Duodenal mucosa (tissue), 2 donors: ENCODE measurements around the gene AK9.

Experiments used
- H3K27ac ChIP-seq: one replicate; pipeline ENCODE4 v1.7.0; 2013; ENCODE audit warnings: low read depth, low read length
- H3K27me3 ChIP-seq, 2 donors: one replicate each; pipeline ENCODE4 v1.7.0; 2013; ENCODE audit warnings: low read length in 2 of 2, control low read depth in 1 of 2; ENCODE audit not compliant: insufficient read depth in 2 of 2, control insufficient read depth in 1 of 2
- H3K36me3 ChIP-seq, 2 donors: one replicate each; pipeline ENCODE4 v1.7.0; 2013; ENCODE audit warnings: low read length in 2 of 2, control low read depth in 1 of 2; ENCODE audit not compliant: insufficient read depth in 2 of 2, control insufficient read depth in 1 of 2
- H3K4me1 ChIP-seq, 2 donors: one replicate each; pipeline ENCODE4 v1.7.0; 2013; ENCODE audit warnings: low read length in 2 of 2, control low read depth in 1 of 2; ENCODE audit not compliant: insufficient read depth in 2 of 2, control insufficient read depth in 1 of 2
- H3K4me3 ChIP-seq, 2 donors: one replicate each; pipeline ENCODE4 v1.7.0; 2013; ENCODE audit warnings: low read length in 2 of 2, low read depth in 1 of 2
- H3K9ac ChIP-seq, 2 donors: one replicate each; pipeline ENCODE4 v1.7.0; 2013; ENCODE audit warnings: low read length in 2 of 2, low read depth in 1 of 2
- H3K9me3 ChIP-seq, 2 donors: one replicate each; pipeline ENCODE4 v1.7.0; 2013; ENCODE audit warnings: low read length in 2 of 2, control low read depth in 1 of 2; ENCODE audit not compliant: control insufficient read depth in 1 of 2

The AK9 gene

DNA sequence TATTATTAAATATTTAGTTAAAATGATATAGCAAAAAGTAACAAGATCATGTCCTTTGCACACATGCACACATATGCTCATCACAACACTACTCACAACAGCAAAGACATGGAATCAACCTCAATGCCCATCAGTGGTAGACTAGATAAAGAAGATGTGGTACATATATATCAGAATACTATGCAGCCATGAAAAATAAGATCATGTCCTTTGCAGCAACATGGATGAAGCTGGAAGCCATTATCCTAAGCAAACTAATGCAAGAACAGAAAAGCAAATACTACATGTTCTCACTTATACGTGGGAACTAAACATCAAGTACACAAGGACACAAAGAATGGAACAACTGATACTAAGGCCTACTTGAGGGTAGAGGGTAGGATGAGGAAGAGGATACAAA, 14.3 kb downstream of the AK9 start:
- Histone ChIP-seq H3K27me3 (no peaks in the 10 kb centered on the region), H3K4me1 (no peaks in the 10 kb centered on the region), H3K9ac (no peak overlapping the region), H3K9me3 (no peaks in the 10 kb centered on the region), H3K4me3 (no peak overlapping the region), H3K27ac (no peak overlapping the region), H3K36me3 (no peaks in the 10 kb centered on the region)

DNA sequence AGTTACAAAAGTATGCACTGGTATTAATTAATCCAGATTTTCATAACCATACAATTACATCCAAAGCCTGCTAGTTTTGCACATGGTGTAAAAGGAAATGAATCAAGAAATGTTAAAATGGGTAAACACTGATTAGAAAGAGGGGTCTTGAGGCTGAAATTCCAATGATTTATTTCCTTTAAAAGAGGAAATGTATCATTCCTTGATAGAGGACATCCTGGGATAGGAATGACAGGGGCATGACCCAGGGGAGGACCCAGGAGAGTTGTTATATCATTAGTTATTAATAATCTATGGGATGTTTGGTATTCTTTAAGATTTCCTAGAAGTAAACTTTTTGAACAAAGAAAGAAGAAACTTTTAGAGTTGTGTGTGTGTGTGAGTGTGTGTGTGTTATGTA, 18.2 kb downstream of the AK9 start:
- Histone ChIP-seq H3K9me3 (no peaks in the 10 kb centered on the region), H3K36me3 (no peaks in the 10 kb centered on the region), H3K9ac (no peak overlapping the region), H3K27me3 (no peaks in the 10 kb centered on the region), H3K4me1 (no peaks in the 10 kb centered on the region), H3K27ac (no peak overlapping the region), H3K4me3 (no peak overlapping the region)

DNA sequence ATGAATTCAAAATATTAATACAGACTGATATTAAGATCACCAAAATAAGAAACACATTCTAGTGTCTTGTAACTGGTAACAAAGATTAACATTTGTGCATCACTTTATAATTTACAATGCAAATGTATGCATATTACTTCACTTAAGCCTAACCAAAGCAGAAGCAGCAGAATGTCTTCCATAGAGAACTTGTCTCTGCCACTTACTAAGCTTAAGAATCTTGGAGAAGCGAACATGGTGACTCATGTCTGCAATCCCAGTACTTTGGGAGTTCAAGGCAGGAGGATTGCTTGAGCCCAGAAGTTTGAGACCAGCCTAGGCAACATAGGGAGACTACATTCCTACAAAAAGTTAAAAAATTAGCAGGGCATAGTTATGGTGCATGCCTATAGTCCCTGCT, 18.8 kb downstream of the AK9 start:
- Histone ChIP-seq H3K4me3 (no peak overlapping the region), H3K27ac (no peak overlapping the region), H3K27me3 (no peaks in the 10 kb centered on the region), H3K9me3 (no peaks in the 10 kb centered on the region), H3K36me3 (no peaks in the 10 kb centered on the region), H3K9ac (no peak overlapping the region), H3K4me1 (no peaks in the 10 kb centered on the region)

DNA sequence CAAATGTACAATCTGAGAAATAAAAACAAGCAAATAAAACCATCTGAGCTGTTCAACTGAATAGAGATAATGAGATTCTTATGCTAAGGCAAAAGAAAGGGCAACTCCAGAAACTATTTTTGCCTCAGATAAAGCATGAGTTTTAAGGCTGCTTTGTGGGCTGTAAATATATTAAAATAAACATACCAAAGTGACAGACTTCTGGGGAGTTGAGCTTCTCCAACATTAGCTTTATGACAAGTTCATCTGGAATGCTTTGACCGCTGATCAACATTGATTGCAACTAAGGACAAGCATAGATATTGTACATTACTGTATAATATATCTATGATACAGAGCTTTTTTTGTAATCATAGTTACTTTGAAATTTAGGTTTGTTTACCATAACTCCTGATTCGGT, 19.3 kb downstream of the AK9 start:
- H3K4me1 ChIP-seq: no peaks in the 10 kb centered on the region
- no peak overlapping the region for H3K4me3 ChIP-seq
- no peak overlapping the region for H3K27ac ChIP-seq
- H3K27me3 ChIP-seq: no peaks in the 10 kb centered on the region
- no peaks in the 10 kb centered on the region for H3K9me3 ChIP-seq
- no peak overlapping the region for H3K9ac ChIP-seq
- H3K36me3 ChIP-seq: no peaks in the 10 kb centered on the region

DNA sequence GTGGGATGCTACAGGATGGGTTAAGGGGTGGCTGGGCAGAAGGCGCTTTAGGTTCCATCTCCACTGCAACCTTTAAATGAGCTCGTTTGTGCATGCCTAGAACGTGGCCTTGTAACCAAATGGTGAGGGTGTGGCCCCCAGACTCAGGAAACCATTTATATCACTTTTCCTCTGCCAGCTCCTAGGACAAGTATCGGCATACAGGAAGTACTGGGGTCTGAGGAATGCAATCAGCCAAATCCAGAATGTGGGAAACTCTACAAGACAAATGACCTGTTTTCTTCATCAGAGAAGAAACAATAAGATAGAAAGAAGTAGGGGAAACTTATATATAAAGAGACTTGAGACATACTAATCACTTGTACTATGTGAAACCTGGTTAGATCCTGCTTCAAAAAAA, 21.2 kb downstream of the AK9 start:
- Histone ChIP-seq H3K4me3 (no peak overlapping the region), H3K27me3 (no peaks in the 10 kb centered on the region), H3K9me3 (no peaks in the 10 kb centered on the region), H3K4me1 (no peaks in the 10 kb centered on the region), H3K27ac (no peak overlapping the region), H3K36me3 (no peaks in the 10 kb centered on the region), H3K9ac (no peak overlapping the region)

DNA sequence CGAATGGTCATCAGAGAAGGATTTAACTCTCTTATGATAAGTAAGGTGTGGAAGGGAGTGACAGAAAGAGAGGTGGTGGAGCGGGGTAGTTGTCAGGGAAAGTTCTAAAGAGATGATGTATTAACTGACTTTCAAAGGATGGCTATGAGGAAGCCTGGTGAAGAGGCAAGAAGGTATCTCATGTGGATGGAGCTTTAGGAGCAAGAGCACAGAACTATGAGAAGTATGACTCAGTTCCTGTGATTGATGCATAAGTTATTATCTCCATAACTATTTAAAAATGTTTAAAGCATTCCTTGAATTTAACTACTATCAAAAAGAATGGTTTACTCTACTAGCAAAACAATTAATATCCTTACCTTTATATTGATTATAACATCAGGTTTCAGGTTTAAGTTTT, 28.8 kb downstream of the AK9 start:
- Histone ChIP-seq H3K9me3 (no peaks in the 10 kb centered on the region), H3K27me3 (no peaks in the 10 kb centered on the region), H3K9ac (no peak overlapping the region), H3K36me3 (no peaks in the 10 kb centered on the region), H3K4me3 (no peak overlapping the region), H3K27ac (no peak overlapping the region), H3K4me1 (no peaks in the 10 kb centered on the region)

DNA sequence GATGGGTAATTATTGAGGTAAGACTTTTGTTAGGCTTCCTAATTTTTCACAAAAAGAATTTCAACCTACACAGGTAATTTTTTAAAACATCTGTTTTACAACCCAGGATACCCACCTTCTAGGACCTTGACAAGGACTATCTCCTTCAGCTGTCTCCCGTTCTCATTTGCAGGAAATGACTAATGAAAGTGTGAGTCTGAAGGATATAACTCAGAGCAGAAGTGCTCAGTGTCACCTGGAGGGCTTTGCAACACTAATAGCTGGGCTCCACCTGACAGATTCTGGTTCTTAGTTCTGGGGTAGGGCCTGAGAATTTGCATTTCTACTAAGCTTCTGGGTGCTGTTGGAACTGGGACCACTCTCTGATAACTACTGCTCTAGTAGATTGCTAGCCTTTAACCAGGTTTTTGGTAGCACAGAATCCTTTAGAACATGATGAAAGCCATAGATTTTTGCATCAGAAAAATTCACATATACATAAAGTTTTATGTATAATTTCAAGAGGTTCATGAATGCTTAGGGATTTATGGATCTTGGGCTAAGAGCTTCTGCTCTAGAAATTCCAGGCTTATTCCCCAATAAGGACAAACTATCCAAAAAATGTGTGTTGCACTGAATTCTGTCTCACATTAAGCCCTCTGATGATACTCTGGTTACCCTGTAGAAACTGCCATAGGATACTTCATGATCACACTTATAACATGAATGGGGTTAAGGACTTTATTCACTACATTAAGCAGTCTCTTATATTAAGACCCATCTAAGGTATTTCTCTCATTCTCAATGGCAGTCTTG, 30.3 kb downstream of the AK9 start:
- Histone ChIP-seq H3K4me3 (no peak overlapping the region), H3K36me3 (no peaks in the 10 kb centered on the region), H3K9me3 (no peaks in the 10 kb centered on the region), H3K27ac (no peak overlapping the region), H3K9ac (no peak overlapping the region), H3K27me3 (no peaks in the 10 kb centered on the region), H3K4me1 (no peaks in the 10 kb centered on the region)

DNA sequence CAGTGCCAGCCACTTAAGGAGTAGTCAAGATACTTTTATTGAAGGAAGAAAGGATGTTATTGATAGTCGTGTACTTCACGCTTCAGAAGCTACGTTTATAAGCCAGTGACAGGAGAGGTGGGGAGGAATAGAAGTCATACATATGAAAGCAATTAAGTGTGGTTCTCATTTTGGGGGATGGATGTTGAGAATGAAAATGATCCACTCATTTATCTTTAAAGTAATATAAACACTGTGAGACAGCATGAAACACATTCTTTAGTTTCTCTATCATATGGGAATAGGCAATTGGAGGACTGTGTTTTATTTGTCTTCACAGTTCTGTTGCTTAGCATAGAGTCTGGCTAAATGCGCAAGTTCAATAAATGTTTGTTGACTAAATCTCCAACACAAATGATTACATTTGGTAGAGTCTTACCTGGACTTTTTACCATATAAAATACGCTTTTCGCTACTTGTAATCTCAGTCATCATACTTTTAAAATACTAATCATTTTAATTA, 35.2 kb downstream of the AK9 start:
- Histone ChIP-seq H3K27ac (no peak overlapping the region), H3K4me3 (no peak overlapping the region), H3K9ac (no peak overlapping the region), H3K36me3 (no peaks in the 10 kb centered on the region), H3K27me3 (no peaks in the 10 kb centered on the region), H3K4me1 (no peaks in the 10 kb centered on the region), H3K9me3 (no peaks in the 10 kb centered on the region)

DNA sequence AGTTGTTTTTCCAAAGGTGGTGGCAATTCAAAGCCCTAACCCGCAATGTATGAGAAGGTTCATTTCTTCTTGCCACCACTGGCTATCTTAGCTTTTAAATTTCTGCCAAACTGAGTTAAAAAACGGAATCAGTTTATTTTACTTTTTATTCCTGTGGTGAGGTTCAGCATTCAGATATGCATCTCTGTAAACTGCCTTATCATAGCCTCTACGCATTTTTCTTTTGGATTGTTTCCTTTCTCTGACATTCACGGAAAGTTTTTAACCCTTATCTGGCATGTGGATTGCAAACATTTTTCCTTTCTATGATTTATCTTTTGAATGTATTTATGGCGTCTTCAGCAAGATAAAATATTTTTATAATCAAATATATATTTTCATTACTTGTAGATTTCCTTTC, 37.7 kb downstream of the AK9 start:
- Histone ChIP-seq H3K27ac (no peak overlapping the region), H3K4me3 (no peak overlapping the region), H3K36me3 (no peaks in the 10 kb centered on the region), H3K9me3 (no peaks in the 10 kb centered on the region), H3K9ac (no peak overlapping the region), H3K4me1 (no peaks in the 10 kb centered on the region), H3K27me3 (no peaks in the 10 kb centered on the region)

DNA sequence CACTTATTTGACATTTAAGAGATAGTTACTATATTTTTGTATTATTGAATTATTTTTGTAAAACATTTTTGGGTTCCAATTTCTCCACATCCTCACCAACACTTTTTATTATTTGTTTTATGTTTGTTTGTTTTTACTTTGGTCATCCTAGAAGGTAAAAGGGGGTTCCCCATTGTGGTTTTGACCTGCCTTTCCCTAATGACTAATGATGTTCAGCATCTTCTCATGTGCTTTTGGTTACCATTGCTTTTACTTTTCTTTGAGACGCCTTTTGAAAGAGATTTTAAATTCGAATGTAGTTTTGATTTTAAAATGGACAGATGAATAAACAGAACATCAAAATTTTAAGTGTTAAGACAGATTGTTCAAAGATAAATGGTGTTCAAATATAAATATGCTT, 46.9 kb downstream of the AK9 start:
- no peak overlapping the region for H3K27ac ChIP-seq
- peaks cover 0 to 3% of the 10 kb centered on the region in 2 donors for H3K9me3 ChIP-seq
- H3K36me3 ChIP-seq: peaks cover 0 to 2% of the 10 kb centered on the region in 2 donors

More for the DNA sequence above, 46.9 kb downstream of the AK9 start:
- Histone ChIP-seq H3K9ac (no peak overlapping the region), H3K4me3 (no peak overlapping the region), H3K27me3 (no peaks in the 10 kb centered on the region), H3K4me1 (no peaks in the 10 kb centered on the region)
